Measurements from ENCODE around the gene ST7. TPM values are rescaled to one million over a fixed set of nuclear protein-coding genes. Genes with fewer than 3 reads are reported as not detected.

Gene ST7
- total and polyA plus RNA-seq, 2 of the 8 experiments (the other 6 are each of a cell fraction or from before 2014, with no cell fraction given), result 16.3 to 18.0 TPM

GRCh38 chr7:117135553-117135891 is 182.2 kb downstream of the ST7 start:
- 0 out of 2 replicates have a peak overlapping the region, but pooled peaks have one; percentile 55 for H2BK5ac ChIP-seq (ENCODE audit: low read depth, low read length)
- H3K9me3 ChIP-seq (ENCODE audit: insufficient read depth in 2 of 2, low read depth in 1 of 2, low read length in 1 of 2), result no peaks in the 10 kb centered on the region
- H3K23ac ChIP-seq (ENCODE audit: insufficient read length), result no peak overlapping the region
- no peak overlapping the region for H4K5ac ChIP-seq (ENCODE audit: insufficient read length, low read depth, low read length)
- H4K91ac ChIP-seq (replicated peaks; ENCODE audit: insufficient read length, low read length), result no peak overlapping the region
- H2AK5ac ChIP-seq (ENCODE audit: low read depth, low read length), result peak overlapping the region; percentile 78; the same call in 1 of the 2 replicates
- H3K9ac ChIP-seq (replicated peaks in 1 of 4; ENCODE audit: extremely low read depth in 1 of 4, low read depth in 3 of 4, low read length in 3 of 4), result no peak overlapping the region
- H2AFZ ChIP-seq (ENCODE audit: low read length), result no peak overlapping the region
- no peaks in the 10 kb centered on the region; a peak in 2 of 8 replicates for H3K36me3 ChIP-seq (ENCODE audit: control insufficient read depth in 2 of 4, insufficient read depth in 4 of 4, low read length in 3 of 4)
- no peaks in the 10 kb centered on the region for H3K27me3 ChIP-seq (replicated peaks in 1 of 4; ENCODE audit: control insufficient read depth in 3 of 4, extremely low read depth in 1 of 4, insufficient read depth in 3 of 4, low read length in 3 of 4)
- no peaks in the 10 kb centered on the region for H3K23me2 ChIP-seq (ENCODE audit: low read depth, low read length)
- whole genome bisulfite sequencing, 2 experiments (ENCODE audit: extremely low coverage in 1 of 2, insufficient coverage in 1 of 2, insufficient read length in 1 of 2, insufficient replicate concordance in 2 of 2, low coverage in 1 of 2, low lambda C conversion rate in 2 of 2, missing lambda C conversion rate in 1 of 2), result 94% methylated on average over 1 of the region's 1 CpG; no CpG with 5 or more reads in 1 of the 2 experiments
- peaks cover 0 to 14% (median 4%) of the 10 kb centered on the region in 4 experiments; a peak in 3 of 7 replicates for H3K4me1 ChIP-seq (replicated peaks in 1 of 4; ENCODE audit: control insufficient read depth in 3 of 4, insufficient read depth in 4 of 4, low read length in 3 of 4)
- H2BK12ac ChIP-seq (ENCODE audit: low read depth, low read length), result peak overlapping the region; percentile 62; the same call in 1 of the 2 replicates
- no peak overlapping the region for H3K27ac ChIP-seq (ENCODE audit: low read depth, low read length)
- H3K4me2 ChIP-seq (ENCODE audit: insufficient read depth in 1 of 2, low read depth in 2 of 2, low read length in 2 of 2), result no peak overlapping the region
- peak overlapping the region; percentile 95 for H2BK20ac ChIP-seq (ENCODE audit: low read length)
- H4K8ac ChIP-seq (ENCODE audit: extremely low read depth, insufficient read depth, low read length), result no peak overlapping the region
- CTCF ChIA-PET (ENCODE audit: partially characterized antibody), result interaction anchor here (0.9 to 4.2 kb wide), 6 partner anchors 10 to 270 kb away, joined by 3 to 17 read pairs (median 4); no protein-coding TSS in a partner anchor
- H2BK15ac ChIP-seq (ENCODE audit: low read length), result no peak overlapping the region
- H3K56ac ChIP-seq (replicated peaks; ENCODE audit: insufficient read length, low read depth, low read length), result no peak overlapping the region
- no peaks in the 10 kb centered on the region for H3K79me1 ChIP-seq (ENCODE audit: low read depth, low read length)
- no peak overlapping the region for H3K4me3 ChIP-seq (ENCODE audit: extremely low read depth in 1 of 4, insufficient read depth in 2 of 4, low read depth in 3 of 4, low read length in 4 of 4)
- no peak for DNase-seq (ENCODE audit: low read depth in 1 of 2, low spot score in 2 of 2)
- no peak for FAIRE-seq
- no peak overlapping the region for H3K4ac ChIP-seq (replicated peaks; ENCODE audit: insufficient read length, low read depth, low read length)
- H3K14ac ChIP-seq (ENCODE audit: insufficient read length), result no peak overlapping the region
- H3K18ac ChIP-seq (ENCODE audit: extremely low read depth, low read length), result no peak overlapping the region
- no peak overlapping the region for H2BK120ac ChIP-seq (replicated peaks; ENCODE audit: low read depth, low read length)
- no peaks in the 10 kb centered on the region for H3K79me2 ChIP-seq (ENCODE audit: control insufficient read depth in 1 of 2, insufficient read depth in 2 of 2, low read length in 2 of 2)
- POLR2A ChIA-PET (ENCODE audit: partially characterized antibody), result no interaction called here
- no peaks in the 10 kb centered on the region for H4K20me1 ChIP-seq (replicated peaks in 1 of 2; ENCODE audit: control insufficient read depth in 1 of 2, insufficient read depth in 2 of 2, low read length in 2 of 2)
- no peak for TF ChIP-seq NRF1 (IDR thresholded peaks at IDR 0.05; ENCODE audit: low read depth, low read length)
- no peak for TF ChIP-seq TEAD4 (IDR thresholded peaks at IDR 0.05; ENCODE audit: low read depth, low read length)
- TF ChIP-seq CHD2 (IDR thresholded peaks at IDR 0.05; ENCODE audit: low read length), result no peak
- no peak for TF ChIP-seq ASH2L (IDR thresholded peaks at IDR 0.05; ENCODE audit: low read length)
- TF ChIP-seq SP4 (IDR thresholded peaks at IDR 0.05; ENCODE audit: low read length), result no peak
- TF ChIP-seq KDM4A (IDR thresholded peaks at IDR 0.05; ENCODE audit: low read depth, low read length, severe bottlenecking), result no peak
- no peak for TF ChIP-seq TCF12 (IDR thresholded peaks at IDR 0.05; ENCODE audit: low read depth, low read length)
- TF ChIP-seq CBX5 (IDR thresholded peaks at IDR 0.05; ENCODE audit: low read depth, low read length), result no peak
- no peak for TF ChIP-seq GTF2F1 (IDR thresholded peaks at IDR 0.05; ENCODE audit: borderline replicate concordance, low read depth, low read length)
- TF ChIP-seq RAD21 (IDR thresholded peaks at IDR 0.05 in 1 of 2, conservative IDR thresholded peaks at IDR 0.05 in 1 of 2; ENCODE audit: low read depth in 2 of 2, low read length in 2 of 2), result no peak
- no peak for TF ChIP-seq JUND (IDR thresholded peaks at IDR 0.05; ENCODE audit: low read length)
- TF ChIP-seq SAP30 (IDR thresholded peaks at IDR 0.05; ENCODE audit: insufficient read depth, insufficient replicate concordance, low read length), result no peak
- TF ChIP-seq POLR2A (IDR thresholded peaks at IDR 0.05; ENCODE audit: control extremely low read depth in 1 of 2, low read depth in 2 of 2, low read length in 2 of 2), result no peak
- no peak for TF ChIP-seq POU5F1 (IDR thresholded peaks at IDR 0.05; ENCODE audit: low read depth, low read length)
- no peak for TF ChIP-seq SP2 (IDR thresholded peaks at IDR 0.05; ENCODE audit: low read length)
- TF ChIP-seq SRF (IDR thresholded peaks at IDR 0.05; ENCODE audit: low read depth, low read length), result no peak

All from H1 (cell line).